ENCODE results near the gene TRIML2. TPM values are rescaled to one million over a fixed set of nuclear protein-coding genes. Genes with fewer than 3 reads are reported as not detected.

Gene TRIML2
- total and polyA plus RNA-seq, 2 donors = 0.05 to 0.27 TPM

DNA sequence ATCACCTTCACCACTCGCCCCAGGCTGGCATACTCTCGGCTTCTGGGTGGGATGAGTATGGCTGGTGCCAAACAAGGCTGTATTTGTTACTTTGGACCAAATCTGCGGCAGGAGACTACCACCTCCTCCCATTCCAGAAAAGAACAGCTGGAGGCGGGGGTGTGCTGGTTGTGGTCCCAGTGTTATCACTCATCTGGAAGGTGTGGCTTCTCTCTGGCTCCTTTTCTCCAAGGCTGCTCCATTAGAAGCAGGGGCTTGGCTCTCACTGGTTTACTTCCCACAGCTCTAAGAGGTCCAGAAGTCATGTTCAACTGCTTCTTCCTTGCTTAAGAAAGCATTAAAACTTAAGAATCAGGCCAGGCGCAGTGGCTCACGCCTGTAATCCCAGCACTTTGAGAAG, 2.6 kb upstream of the TRIML2 start:
- Histone ChIP-seq H3K36me3 (ENCODE audit: control insufficient read depth in 2 of 2, insufficient read depth in 2 of 2, low read length in 1 of 2) (no peaks in the 10 kb centered on the region), H3K4me1 (ENCODE audit: control insufficient read depth in 2 of 2, insufficient read depth in 2 of 2, low read length in 2 of 2) (no peaks in the 10 kb centered on the region), H3K9me3 (ENCODE audit: control insufficient read depth in 2 of 2, insufficient read depth in 1 of 2, low read length in 1 of 2) (peaks cover 0 to 14% of the 10 kb centered on the region in 2 donors), H3K27ac (ENCODE audit: low read depth in 1 of 2, low read length in 1 of 2) (no peak overlapping the region), H3K27me3 (ENCODE audit: control insufficient read depth in 2 of 2, insufficient read depth in 1 of 2, low read length in 1 of 2) (no peaks in the 10 kb centered on the region), H3K4me3 (ENCODE audit: low read length in 2 of 2) (no peak overlapping the region)
- DNase-seq (ENCODE audit: low read depth in 6 of 9, low spot score in 9 of 9) = no peak
- 92% methylated on average over 6 of the region's 6 CpGs for WGBS

DNA sequence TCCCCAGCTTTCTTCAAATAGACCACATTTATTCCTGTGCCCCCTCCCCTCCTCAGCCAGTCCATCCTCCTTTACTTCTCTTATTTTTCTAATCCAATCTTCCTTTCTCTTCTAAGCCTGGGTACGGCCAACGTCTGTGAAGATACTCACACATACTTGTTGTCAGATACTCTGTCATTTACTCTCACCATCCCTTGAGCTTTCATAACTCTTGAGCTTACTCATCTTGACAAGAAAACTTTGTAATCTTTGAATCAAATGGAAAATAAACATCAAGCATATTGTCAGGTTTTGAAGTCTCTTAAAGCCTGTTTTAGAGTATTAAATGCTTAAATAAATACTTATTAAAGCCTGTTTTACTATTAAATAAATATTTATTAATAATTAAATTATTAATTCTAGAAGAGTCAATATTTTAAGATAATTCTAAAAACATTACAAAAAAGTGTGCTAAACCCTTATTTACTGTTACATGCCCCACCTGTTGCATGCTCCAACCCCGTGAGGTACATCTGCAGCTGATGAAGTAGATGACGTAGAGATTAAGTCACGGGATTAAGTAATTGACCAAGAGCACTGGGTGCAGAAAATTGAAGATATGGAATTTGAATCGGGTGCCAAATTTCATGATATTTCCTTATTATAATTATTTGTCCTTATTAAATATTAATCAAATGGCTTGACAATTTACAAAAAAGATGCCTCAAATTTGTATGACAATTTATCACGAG, 1.5 kb upstream of the TRIML2 start:
- no peaks in the 10 kb centered on the region for H3K36me3 ChIP-seq (ENCODE audit: control insufficient read depth in 2 of 2, insufficient read depth in 2 of 2, low read length in 1 of 2)
- no peak overlapping the region for H3K27ac ChIP-seq (ENCODE audit: low read depth in 1 of 2, low read length in 1 of 2)
- WGBS = 83% methylated on average over 7 of the region's 7 CpGs
- no peaks in the 10 kb centered on the region for H3K27me3 ChIP-seq (ENCODE audit: control insufficient read depth in 2 of 2, insufficient read depth in 1 of 2, low read length in 1 of 2)
- no peak overlapping the region for H3K4me3 ChIP-seq (ENCODE audit: low read length in 2 of 2)
- no peaks in the 10 kb centered on the region for H3K4me1 ChIP-seq (ENCODE audit: control insufficient read depth in 2 of 2, insufficient read depth in 2 of 2, low read length in 2 of 2)
- no peak for DNase-seq (ENCODE audit: low read depth in 6 of 9, low spot score in 9 of 9)
- peaks cover 4 to 24% of the 10 kb centered on the region in 2 donors for H3K9me3 ChIP-seq (ENCODE audit: control insufficient read depth in 2 of 2, insufficient read depth in 1 of 2, low read length in 1 of 2)

GRCh38 chr4:188110036-188110435, 633 bp upstream of the TRIML2 start:
- Histone ChIP-seq H3K4me3 (ENCODE audit: low read length in 2 of 2) (no peak overlapping the region), H3K4me1 (ENCODE audit: control insufficient read depth in 2 of 2, insufficient read depth in 2 of 2, low read length in 2 of 2) (no peaks in the 10 kb centered on the region), H3K27me3 (ENCODE audit: control insufficient read depth in 2 of 2, insufficient read depth in 1 of 2, low read length in 1 of 2) (no peaks in the 10 kb centered on the region), H3K27ac (ENCODE audit: low read depth in 1 of 2, low read length in 1 of 2) (no peak overlapping the region), H3K9me3 (ENCODE audit: control insufficient read depth in 2 of 2, insufficient read depth in 1 of 2, low read length in 1 of 2) (peaks cover 4 to 31% of the 10 kb centered on the region in 2 donors), H3K36me3 (ENCODE audit: control insufficient read depth in 2 of 2, insufficient read depth in 2 of 2, low read length in 1 of 2) (no peaks in the 10 kb centered on the region)
- 55% methylated on average over 3 of the region's 3 CpGs for WGBS
- DNase-seq (ENCODE audit: low read depth in 6 of 9, low spot score in 9 of 9) = no peak

DNA sequence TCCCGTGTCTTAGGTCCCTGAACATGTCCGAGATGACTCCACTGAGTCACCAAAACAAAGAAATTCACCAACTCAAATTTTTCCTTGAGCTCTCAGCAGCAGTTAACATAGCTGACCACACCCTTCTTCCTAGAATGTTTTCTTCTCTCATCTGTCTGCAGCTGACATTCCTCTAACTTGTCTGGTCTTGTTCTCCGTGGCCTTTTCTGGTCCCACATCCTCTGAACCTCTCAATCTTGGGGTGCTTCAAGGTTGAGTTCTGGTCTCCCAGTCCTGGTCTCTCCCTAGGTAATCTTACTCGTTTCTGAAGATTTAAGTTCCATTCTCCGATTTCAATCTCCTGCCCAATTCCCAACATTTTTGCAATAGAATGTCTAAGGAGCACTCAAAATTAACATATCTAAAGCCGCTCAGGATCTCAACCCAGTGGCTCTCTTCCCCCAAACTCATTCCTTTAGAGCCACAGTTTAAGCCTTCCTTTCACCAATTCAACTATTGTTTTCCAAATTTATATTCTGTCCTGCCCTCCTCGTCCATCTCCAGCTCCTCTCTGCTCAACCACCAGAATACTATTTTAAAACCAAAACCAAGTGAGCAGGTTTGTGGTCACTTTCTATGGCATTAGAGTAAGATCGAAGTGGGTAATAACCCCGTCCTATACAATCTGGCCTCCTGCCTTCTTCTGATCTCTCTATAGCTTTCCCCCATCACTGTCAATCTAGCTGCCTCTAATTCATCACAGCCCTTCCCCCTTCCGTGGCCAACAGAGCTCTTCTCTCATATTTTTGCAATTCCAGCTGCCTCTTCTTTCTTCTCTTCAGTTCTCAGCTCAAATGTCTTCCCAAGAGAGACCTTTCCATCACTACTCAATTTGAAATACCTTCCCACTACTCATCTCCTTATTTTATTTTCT, 1.2 kb downstream of the TRIML2 start:
- no peak overlapping the region for H3K4me3 ChIP-seq (ENCODE audit: low read length in 2 of 2)
- no peaks in the 10 kb centered on the region for H3K36me3 ChIP-seq (ENCODE audit: control insufficient read depth in 2 of 2, insufficient read depth in 2 of 2, low read length in 1 of 2)
- H3K27me3 ChIP-seq (ENCODE audit: control insufficient read depth in 2 of 2, insufficient read depth in 1 of 2, low read length in 1 of 2) = no peaks in the 10 kb centered on the region
- no peaks in the 10 kb centered on the region for H3K4me1 ChIP-seq (ENCODE audit: control insufficient read depth in 2 of 2, insufficient read depth in 2 of 2, low read length in 2 of 2)
- H3K27ac ChIP-seq (ENCODE audit: low read depth in 1 of 2, low read length in 1 of 2) = no peak overlapping the region
- WGBS = 35% methylated on average over 10 of the region's 10 CpGs
- H3K9me3 ChIP-seq (ENCODE audit: control insufficient read depth in 2 of 2, insufficient read depth in 1 of 2, low read length in 1 of 2) = peaks cover 4 to 28% of the 10 kb centered on the region in 2 donors
- no peak for DNase-seq (ENCODE audit: low read depth in 6 of 9, low spot score in 9 of 9)

- 98% methylated on average over 40 of the region's 40 CpGs for WGBS
Observed at GRCh38 chr4:188106454-188106853, 2.9 kb downstream of the TRIML2 start.

DNA sequence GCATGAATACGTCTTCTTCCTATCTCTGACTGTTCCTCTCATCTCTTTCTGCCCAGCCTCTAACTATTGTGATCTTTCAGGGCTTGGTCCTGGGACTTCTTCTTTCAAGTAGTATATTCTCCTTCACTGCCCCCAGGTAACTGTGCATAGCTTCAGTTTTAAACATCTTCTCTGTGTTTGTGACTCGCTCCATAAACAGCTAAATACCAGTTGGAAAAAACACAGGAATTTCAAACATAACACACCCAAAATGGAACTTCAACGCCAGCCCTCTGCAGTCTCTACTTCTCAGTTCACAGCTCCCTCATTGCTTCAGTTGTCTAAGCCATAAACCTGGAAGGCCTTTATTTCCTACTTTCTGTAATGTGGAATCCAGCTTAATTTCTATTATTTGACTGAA, 16.6 kb downstream of the TRIML2 start:
- DNase-seq (ENCODE audit: low read depth in 6 of 9, low spot score in 9 of 9) = no peak
- WGBS = 95% methylated on average over 3 of the region's 3 CpGs

More at GRCh38 chr4:188106454-188106853, 2.9 kb downstream of the TRIML2 start:
- H3K27me3 ChIP-seq (ENCODE audit: control insufficient read depth in 2 of 2, insufficient read depth in 1 of 2, low read length in 1 of 2) = no peaks in the 10 kb centered on the region
- H3K4me3 ChIP-seq (ENCODE audit: low read length in 2 of 2) = no peak overlapping the region
- H3K4me1 ChIP-seq (ENCODE audit: control insufficient read depth in 2 of 2, insufficient read depth in 2 of 2, low read length in 2 of 2) = no peaks in the 10 kb centered on the region
- H3K27ac ChIP-seq (ENCODE audit: low read depth in 1 of 2, low read length in 1 of 2) = no peak overlapping the region
- H3K9me3 ChIP-seq (ENCODE audit: control insufficient read depth in 2 of 2, insufficient read depth in 1 of 2, low read length in 1 of 2) = peaks cover 4 to 23% of the 10 kb centered on the region in 2 donors
- no peak for DNase-seq (ENCODE audit: low read depth in 6 of 9, low spot score in 9 of 9)
- no peaks in the 10 kb centered on the region for H3K36me3 ChIP-seq (ENCODE audit: control insufficient read depth in 2 of 2, insufficient read depth in 2 of 2, low read length in 1 of 2)

GRCh38 chr4:188086858-188087257, 22.5 kb downstream of the TRIML2 start:
- H3K4me3 ChIP-seq (ENCODE audit: low read length in 2 of 2) = no peak overlapping the region
- H3K27me3 ChIP-seq (ENCODE audit: control insufficient read depth in 2 of 2, insufficient read depth in 1 of 2, low read length in 1 of 2) = no peaks in the 10 kb centered on the region
- DNase-seq (ENCODE audit: low read depth in 6 of 9, low spot score in 9 of 9) = no peak
- H3K9me3 ChIP-seq (ENCODE audit: control insufficient read depth in 2 of 2, insufficient read depth in 1 of 2, low read length in 1 of 2) = peaks cover 1 to 10% of the 10 kb centered on the region in 2 donors
- no peaks in the 10 kb centered on the region for H3K36me3 ChIP-seq (ENCODE audit: control insufficient read depth in 2 of 2, insufficient read depth in 2 of 2, low read length in 1 of 2)
- WGBS = 88% methylated on average over 6 of the region's 6 CpGs
- H3K27ac ChIP-seq (ENCODE audit: low read depth in 1 of 2, low read length in 1 of 2) = no peak overlapping the region
- no peaks in the 10 kb centered on the region for H3K4me1 ChIP-seq (ENCODE audit: control insufficient read depth in 2 of 2, insufficient read depth in 2 of 2, low read length in 2 of 2)

More for the DNA sequence above, 16.6 kb downstream of the TRIML2 start:
- Histone ChIP-seq H3K27ac (ENCODE audit: low read depth in 1 of 2, low read length in 1 of 2) (no peak overlapping the region), H3K36me3 (ENCODE audit: control insufficient read depth in 2 of 2, insufficient read depth in 2 of 2, low read length in 1 of 2) (no peaks in the 10 kb centered on the region), H3K4me3 (ENCODE audit: low read length in 2 of 2) (no peak overlapping the region), H3K4me1 (ENCODE audit: control insufficient read depth in 2 of 2, insufficient read depth in 2 of 2, low read length in 2 of 2) (no peaks in the 10 kb centered on the region), H3K9me3 (ENCODE audit: control insufficient read depth in 2 of 2, insufficient read depth in 1 of 2, low read length in 1 of 2) (peaks cover 3 to 20% of the 10 kb centered on the region in 2 donors), H3K27me3 (ENCODE audit: control insufficient read depth in 2 of 2, insufficient read depth in 1 of 2, low read length in 1 of 2) (no peaks in the 10 kb centered on the region)

DNA sequence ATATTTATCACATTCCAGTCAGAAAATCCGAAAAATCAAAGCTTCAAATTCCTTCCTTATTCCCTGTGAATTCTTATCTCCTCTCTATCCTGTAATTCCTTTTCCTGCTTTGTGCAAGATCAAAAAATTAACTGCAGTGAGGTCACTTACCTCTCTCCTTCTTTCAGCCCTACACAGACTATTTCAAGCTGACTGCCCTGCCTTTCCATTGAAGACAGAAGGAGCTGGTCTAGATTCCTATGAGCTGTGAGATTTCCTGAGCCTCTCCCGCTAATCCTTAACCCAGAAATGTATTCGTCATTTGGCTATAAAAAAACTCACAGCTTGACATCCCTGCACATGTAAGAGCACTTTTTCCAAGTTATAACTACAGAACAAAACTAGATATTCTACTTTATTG, 26.6 kb downstream of the TRIML2 start:
- H3K4me3 ChIP-seq (ENCODE audit: low read length in 2 of 2) = no peak overlapping the region
- 85% methylated on average over 3 of the region's 3 CpGs for WGBS

GRCh38 chr4:188078116-188078515, 31.3 kb downstream of the TRIML2 start:
- H3K36me3 ChIP-seq (ENCODE audit: control insufficient read depth in 2 of 2, insufficient read depth in 2 of 2, low read length in 1 of 2) = no peaks in the 10 kb centered on the region
- H3K4me3 ChIP-seq (ENCODE audit: low read length in 2 of 2) = no peak overlapping the region
- no peak overlapping the region for H3K27ac ChIP-seq (ENCODE audit: low read depth in 1 of 2, low read length in 1 of 2)
- 81% methylated on average over 1 of the region's 1 CpG for WGBS
- no peaks in the 10 kb centered on the region for H3K4me1 ChIP-seq (ENCODE audit: control insufficient read depth in 2 of 2, insufficient read depth in 2 of 2, low read length in 2 of 2)
- H3K9me3 ChIP-seq (ENCODE audit: control insufficient read depth in 2 of 2, insufficient read depth in 1 of 2, low read length in 1 of 2) = peaks cover 0 to 3% of the 10 kb centered on the region in 2 donors
- H3K27me3 ChIP-seq (ENCODE audit: control insufficient read depth in 2 of 2, insufficient read depth in 1 of 2, low read length in 1 of 2) = no peaks in the 10 kb centered on the region
- DNase-seq (ENCODE audit: low read depth in 6 of 9, low spot score in 9 of 9) = no peak

More for the DNA sequence above, 26.6 kb downstream of the TRIML2 start:
- DNase-seq (ENCODE audit: low read depth in 6 of 9, low spot score in 9 of 9) = no peak
- no peaks in the 10 kb centered on the region for H3K27me3 ChIP-seq (ENCODE audit: control insufficient read depth in 2 of 2, insufficient read depth in 1 of 2, low read length in 1 of 2)
- H3K9me3 ChIP-seq (ENCODE audit: control insufficient read depth in 2 of 2, insufficient read depth in 1 of 2, low read length in 1 of 2) = peaks cover 0 to 3% of the 10 kb centered on the region in 2 donors
- no peak overlapping the region for H3K27ac ChIP-seq (ENCODE audit: low read depth in 1 of 2, low read length in 1 of 2)
- no peaks in the 10 kb centered on the region for H3K36me3 ChIP-seq (ENCODE audit: control insufficient read depth in 2 of 2, insufficient read depth in 2 of 2, low read length in 1 of 2)
- no peaks in the 10 kb centered on the region for H3K4me1 ChIP-seq (ENCODE audit: control insufficient read depth in 2 of 2, insufficient read depth in 2 of 2, low read length in 2 of 2)

All from thymus (tissue), 11 donors.